Right lobe of liver (tissue), 6 donors: ENCODE results near the gene ATP5IF1. TPM values are rescaled to one million over a fixed set of nuclear protein-coding genes. Genes with fewer than 3 reads are reported as not detected.

Source experiments
- ATAC-seq, 4 donors: fragments of 200-7000 bp; cut with Tn5 transposase; one replicate each; pipeline ENCODE4 v1.9.1; 2020; ENCODE audit warnings: mild to moderate bottlenecking in 4 of 4, moderate library complexity in 4 of 4
- DNase-seq, 3 donors: peaks; one replicate each; pipeline ENCODE4 v3.0.0-alpha.2; 2020
- H3K27ac ChIP-seq, 3 donors: fragments of 200-600 bp; one replicate each; pipeline ENCODE4 v1.8.0; 2022
- H3K27me3 ChIP-seq, 2 donors: fragments of 200-600 bp; one replicate each; pipeline ENCODE4 v1.8.0; 2022
- H3K36me3 ChIP-seq, 4 donors: fragments of 200-600 bp; sonication (generic) in 1 of 4; one replicate each; pipeline versions ENCODE4 v1.5.1 to v1.8.0; 2017 to 2022; ENCODE audit warnings: control low read depth in 1 of 4
- H3K4me1 ChIP-seq, 4 donors: fragments of 200-600 bp; sonication (generic) in 1 of 4; one replicate each; pipeline versions ENCODE4 v1.5.1 to v1.8.0; 2017 to 2022; ENCODE audit warnings: control low read depth in 1 of 4
- H3K4me3 ChIP-seq, 3 donors: fragments of 200-600 bp; one replicate each; pipeline ENCODE4 v1.8.0; 2022
- H3K9me3 ChIP-seq, 4 donors: fragments of 200-600 bp; sonication (generic) in 1 of 4; one replicate each; pipeline versions ENCODE4 v1.5.1 to v1.8.0; 2017 to 2022; ENCODE audit warnings: control low read depth in 1 of 4
- POLR2A ChIP-seq: fragments of 450-650 bp; IDR thresholded peaks from one replicate; pipeline ENCODE4 v1.6.1; 2017; ENCODE audit warnings: antibody characterized with exemption, mild to moderate bottlenecking
- WGBS: methylation state at CpG from one replicate; pipeline ENCODE4 v1.1.6; 2018; ENCODE audit warnings: low coverage, low lambda C conversion rate; ENCODE audit not compliant: insufficient coverage; ENCODE audit errors: missing lambda C conversion rate; 5-methylcytosine and 5-hydroxymethylcytosine counted together
- intact Hi-C, 2 donors: fragments of 100-400 bp; cut with DNase I; formaldehyde crosslinking; loops; one replicate each; pipeline versions ENCODE4 v1.11.2 to v1.14.1; 2022
- total RNA-seq, 6 experiments: library from RNA; depleted of rRNA in 2 of 6; stranded (reverse); fragments of >200 nt in 2 of 6; fragmentation: NEBNext Ultra II Directional in 3 of 6; extraction: Animal tissue kit (Norgen Biotek cat#: 25700) in 3 of 6; gene quantifications; one replicate each; pipeline versions ENCODE4 v1.1.0 to v1.2.4, GENCODE V29; 2016 to 2023
- TF ChIP-seq, protein P1 (sequence below), 4 donors: fragments of 200-600 bp in 3 of 4; fragments of 450-650 bp in 1 of 4; IDR thresholded peaks; one replicate each; pipeline versions ENCODE4 v1.5.1 to v1.8.0; 2016 to 2022; ENCODE audit warnings: antibody characterized with exemption in 4 of 4, mild to moderate bottlenecking in 2 of 4
- donor health status: DM: no; HTN: yes; CAD: no.
- donor health status: DM: no; HTN: no; CAD: no.
- donor health status: DM: no; HTN: no; CAD: no.
- donor health status: DM: no; HTN: yes; CAD: no.
- donor health status: DM: no; HTN: yes; CAD: no.

ATP5IF1 gene
- total RNA-seq, 6 experiments from 2014 or later, result 86.7 to 315 (median 116) TPM

DNA sequence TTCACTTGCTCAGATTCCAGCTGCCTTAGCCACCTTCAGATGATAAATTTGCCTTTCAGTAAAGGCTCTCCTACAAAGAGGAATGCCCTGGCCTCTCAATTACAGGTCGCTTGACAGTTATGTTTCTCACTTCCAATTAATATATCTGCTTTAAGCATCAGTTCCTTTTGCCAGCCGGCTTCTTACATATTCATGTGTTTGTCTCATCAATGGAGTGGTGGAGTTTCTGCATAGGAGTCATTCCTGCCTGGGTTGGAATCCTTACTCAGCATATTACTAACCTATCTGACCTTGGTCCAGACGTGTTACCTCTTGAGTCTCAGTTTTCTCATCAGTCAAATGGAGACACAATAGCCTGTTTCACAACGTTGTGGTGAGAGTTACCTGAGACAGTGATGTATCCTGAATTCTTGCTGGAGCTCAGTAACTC, 14.0 kb downstream of the ATP5IF1 start:
- H3K4me3 ChIP-seq, result no peak overlapping the region
- no peaks in the 10 kb centered on the region for H3K27me3 ChIP-seq
- H3K4me1 ChIP-seq, result peaks cover 2 to 56% (median 14%) of the 10 kb centered on the region in 4 donors
- no peaks in the 10 kb centered on the region for H3K9me3 ChIP-seq
- H3K36me3 ChIP-seq, result no peaks in the 10 kb centered on the region
- WGBS, result 30% methylated on average over 4 of the region's 4 CpGs
- DNase-seq (no peak), ATAC-seq (no peak)
- TF ChIP-seq, protein P1, sequence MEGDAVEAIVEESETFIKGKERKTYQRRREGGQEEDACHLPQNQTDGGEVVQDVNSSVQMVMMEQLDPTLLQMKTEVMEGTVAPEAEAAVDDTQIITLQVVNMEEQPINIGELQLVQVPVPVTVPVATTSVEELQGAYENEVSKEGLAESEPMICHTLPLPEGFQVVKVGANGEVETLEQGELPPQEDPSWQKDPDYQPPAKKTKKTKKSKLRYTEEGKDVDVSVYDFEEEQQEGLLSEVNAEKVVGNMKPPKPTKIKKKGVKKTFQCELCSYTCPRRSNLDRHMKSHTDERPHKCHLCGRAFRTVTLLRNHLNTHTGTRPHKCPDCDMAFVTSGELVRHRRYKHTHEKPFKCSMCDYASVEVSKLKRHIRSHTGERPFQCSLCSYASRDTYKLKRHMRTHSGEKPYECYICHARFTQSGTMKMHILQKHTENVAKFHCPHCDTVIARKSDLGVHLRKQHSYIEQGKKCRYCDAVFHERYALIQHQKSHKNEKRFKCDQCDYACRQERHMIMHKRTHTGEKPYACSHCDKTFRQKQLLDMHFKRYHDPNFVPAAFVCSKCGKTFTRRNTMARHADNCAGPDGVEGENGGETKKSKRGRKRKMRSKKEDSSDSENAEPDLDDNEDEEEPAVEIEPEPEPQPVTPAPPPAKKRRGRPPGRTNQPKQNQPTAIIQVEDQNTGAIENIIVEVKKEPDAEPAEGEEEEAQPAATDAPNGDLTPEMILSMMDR (IDR thresholded peaks at IDR 0.05), result no peak
- no peak for TF ChIP-seq POLR2A
- intact Hi-C loops, result no loop called here
- peak overlapping the region in 2 of 3 donors; percentile 66 to 93 for H3K27ac ChIP-seq

DNA sequence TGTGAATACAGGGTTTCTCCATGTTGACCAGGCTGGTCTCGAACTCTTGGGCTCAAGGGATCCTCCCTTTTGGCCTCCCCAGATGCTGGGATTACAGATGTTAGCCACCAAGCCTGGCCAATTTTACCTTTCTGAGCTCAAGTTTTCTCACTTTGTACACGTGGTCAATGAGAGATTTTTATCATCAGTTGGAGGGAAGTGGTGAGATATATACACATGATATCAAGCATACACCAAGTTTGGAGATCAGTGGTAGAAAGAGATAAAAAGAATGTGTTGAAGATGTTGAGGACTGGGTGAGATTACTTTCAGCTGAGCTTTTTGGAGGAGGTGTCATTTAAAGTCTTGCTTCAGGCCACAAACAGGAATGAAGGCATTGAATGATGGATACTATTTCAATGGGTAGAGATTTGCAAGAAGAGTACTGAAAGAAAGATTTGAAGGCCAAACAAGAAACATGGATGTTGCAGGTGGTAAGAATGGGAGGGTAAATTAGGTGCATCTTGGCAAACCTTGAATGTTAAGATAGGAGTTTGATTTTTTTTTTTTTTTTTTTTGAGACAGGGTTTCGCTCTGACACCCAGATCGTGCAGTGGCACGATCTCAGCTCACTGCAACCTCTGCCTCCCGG, 20.4 kb downstream of the ATP5IF1 start:
- ATAC-seq, result no peak
- 76% methylated on average over 6 of the region's 6 CpGs for WGBS
- no peak overlapping the region for H3K27ac ChIP-seq

DNA sequence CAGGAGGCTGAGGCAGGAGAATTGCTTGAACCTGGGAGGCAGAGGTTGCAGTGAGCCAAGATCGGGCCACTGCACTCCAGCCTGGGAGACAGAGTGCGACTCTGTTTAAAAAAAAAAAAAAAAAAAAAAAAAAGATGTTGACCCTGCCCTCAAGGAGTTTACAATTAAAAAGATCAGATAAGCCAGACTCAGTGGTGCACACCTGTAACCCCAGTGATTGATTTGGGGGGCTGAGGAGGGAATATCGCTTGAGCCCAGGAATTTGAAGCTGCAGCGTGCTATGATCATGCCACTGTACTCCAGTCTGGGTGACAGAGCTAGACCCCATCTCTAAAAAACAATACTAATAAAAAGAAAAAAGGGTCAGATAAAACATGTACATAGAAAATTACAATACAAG, 21.8 kb downstream of the ATP5IF1 start:
- no peaks in the 10 kb centered on the region for H3K36me3 ChIP-seq
- WGBS, result 100% methylated on average over 2 of the region's 4 CpGs
- H3K27ac ChIP-seq, result no peak overlapping the region
- H3K27me3 ChIP-seq, result no peaks in the 10 kb centered on the region
- DNase-seq, result no peak
- no peak for ATAC-seq
- intact Hi-C loops, result no loop called here
- H3K4me1 ChIP-seq, result peaks cover 0 to 25% (median 4%) of the 10 kb centered on the region in 4 donors
- H3K9me3 ChIP-seq, result no peaks in the 10 kb centered on the region
- H3K4me3 ChIP-seq, result no peak overlapping the region
- no peak for TF ChIP-seq POLR2A
- TF ChIP-seq, protein P1 (IDR thresholded peaks at IDR 0.05), result no peak

More for the DNA sequence above, 20.4 kb downstream of the ATP5IF1 start:
- no peak for DNase-seq
- Histone ChIP-seq H3K4me3 (no peak overlapping the region), H3K4me1 (peaks cover 0 to 26% (median 4%) of the 10 kb centered on the region in 4 donors), H3K27me3 (no peaks in the 10 kb centered on the region), H3K36me3 (no peaks in the 10 kb centered on the region), H3K9me3 (no peaks in the 10 kb centered on the region)
- intact Hi-C loops, result no loop called here
- no peak for TF ChIP-seq POLR2A
- TF ChIP-seq, protein P1 (IDR thresholded peaks at IDR 0.05), result no peak

DNA sequence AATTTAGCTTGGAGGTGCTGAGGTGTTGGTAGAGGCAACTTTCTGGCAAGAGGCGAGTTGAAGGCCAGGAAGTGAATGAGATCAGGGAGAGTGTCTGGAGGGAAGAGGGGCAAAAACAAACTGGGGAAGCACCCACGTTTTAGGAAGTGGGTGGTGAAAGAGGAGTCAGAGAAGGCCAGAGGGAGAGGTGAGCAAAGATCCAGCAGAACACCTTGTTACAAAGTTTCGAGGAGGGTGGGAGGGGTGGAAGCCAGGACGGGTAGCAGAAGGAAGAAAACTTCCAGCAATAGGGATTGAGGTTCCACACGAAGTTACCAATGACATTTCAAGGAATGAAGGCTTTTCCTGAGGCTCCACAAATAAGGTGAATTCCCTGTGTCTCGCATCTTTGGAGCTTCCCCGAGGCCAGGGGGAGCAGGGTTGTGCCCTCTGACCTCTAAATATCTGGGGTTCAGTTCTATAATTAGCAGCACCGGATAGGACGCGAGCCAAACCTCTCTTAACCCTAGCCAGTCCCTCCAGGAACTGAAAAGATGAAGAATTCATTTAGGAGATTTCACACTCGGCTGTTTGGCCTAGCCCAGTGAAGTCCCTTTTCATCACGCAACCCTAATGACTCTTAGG, 22.8 kb downstream of the ATP5IF1 start:
- 7% methylated on average over 11 of the region's 12 CpGs for WGBS
- no peak for ATAC-seq

More for the DNA sequence above, 22.8 kb downstream of the ATP5IF1 start:
- intact Hi-C loops, result no loop called here
- no peak for TF ChIP-seq POLR2A
- TF ChIP-seq, protein P1 (IDR thresholded peaks at IDR 0.05), result no peak
- no peaks in the 10 kb centered on the region for H3K27me3 ChIP-seq
- H3K27ac ChIP-seq, result peak overlapping the region in 2 of 3 donors; percentile 39 to 63
- no peak for DNase-seq
- H3K4me3 ChIP-seq, result peak overlapping the region in 2 of 3 donors; percentile 99
- peaks cover 0 to 35% (median 9%) of the 10 kb centered on the region in 4 donors for H3K4me1 ChIP-seq
- no peaks in the 10 kb centered on the region for H3K9me3 ChIP-seq
- no peaks in the 10 kb centered on the region for H3K36me3 ChIP-seq
